Brain microvascular endothelial cell (primary cell): ENCODE results near the gene ATP5PO.
A peak's percentile ranks its signal among the peaks of the same experiment; 100 is the strongest.

Experiments used
- DNase-seq: peaks from one replicate; pipeline ENCODE4 v3.0.0-alpha.2; 2020
- H3K27ac ChIP-seq: fragments of 250-450 bp; sonication (Bioruptor Pico); 2 replicates; pipeline ENCODE4 v1.5.1; 2020; ENCODE audit warnings: mild to moderate bottlenecking, moderate library complexity
- H3K27me3 ChIP-seq: fragments of 250-450 bp; sonication (Bioruptor Pico); replicated peaks from 2 replicates; pipeline ENCODE4 v1.5.1; 2020; ENCODE audit warnings: mild to moderate bottlenecking
- H3K36me3 ChIP-seq: fragments of 250-450 bp; sonication (Bioruptor Pico); replicated peaks from 2 replicates; pipeline ENCODE4 v1.5.1; 2020; ENCODE audit warnings: mild to moderate bottlenecking
- H3K4me3 ChIP-seq: 2 replicates; pipeline ENCODE4 v1.5.1; 2011; ENCODE audit warnings: low read depth, mild to moderate bottlenecking, control low read depth, low read length, moderate library complexity
- CTCF ChIP-seq: IDR thresholded peaks from 2 replicates; pipeline ENCODE4 v1.5.1; 2011; ENCODE audit warnings: low read depth, mild to moderate bottlenecking, moderate library complexity, low read length, control low read depth, inconsistent platforms; ENCODE audit errors: missing control alignments
- in situ Hi-C: cut with HindIII; loops from 2 replicates; pipeline ENCODE4 v1.10.0; 2017; ENCODE audit warnings: low sequenced_read_pairs, low pct_ligation_motif_present

ATP5PO gene

GRCh38 chr21:33893917-33894316 is 21.7 kb downstream of the ATP5PO start:
- in situ Hi-C loops = no loop called here
- no peak for TF ChIP-seq CTCF

DNA sequence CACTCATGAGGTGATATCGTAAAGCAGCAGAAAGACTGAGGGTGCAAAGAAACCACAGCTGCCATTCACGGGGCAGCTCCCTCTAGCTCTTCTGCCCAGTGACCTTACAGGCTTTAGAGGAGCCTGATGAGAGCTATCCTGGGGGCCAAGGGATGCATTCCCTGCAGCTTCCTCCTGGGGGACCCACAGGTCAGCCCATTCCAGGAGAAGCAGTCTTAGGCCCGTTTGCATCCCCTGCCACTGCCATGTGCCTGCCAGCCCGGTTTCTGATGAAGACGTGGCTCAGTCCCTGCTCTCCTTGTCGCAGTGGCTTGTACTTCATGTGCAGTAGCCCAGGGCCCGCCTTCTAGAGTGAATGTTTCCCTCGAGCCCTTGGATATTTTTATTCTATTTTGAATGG is 22.8 kb downstream of the ATP5PO start:
- no peak for DNase-seq
- in situ Hi-C loops = no loop called here
- no peak overlapping the region for H3K4me3 ChIP-seq
- H3K27me3 ChIP-seq = no peaks in the 10 kb centered on the region
- peak; percentile 36 for TF ChIP-seq CTCF
- no peak overlapping the region for H3K27ac ChIP-seq
- H3K36me3 ChIP-seq = no peaks in the 10 kb centered on the region

More at GRCh38 chr21:33893917-33894316, 21.7 kb downstream of the ATP5PO start:
- no peak for DNase-seq
- Histone ChIP-seq H3K27me3 (no peaks in the 10 kb centered on the region), H3K27ac (no peak overlapping the region), H3K4me3 (no peak overlapping the region), H3K36me3 (no peaks in the 10 kb centered on the region)

- in situ Hi-C loops = no loop called here
- no peak overlapping the region for H3K27ac ChIP-seq
- DNase-seq = no peak
- no peak for TF ChIP-seq CTCF
- no peaks in the 10 kb centered on the region for H3K27me3 ChIP-seq
- H3K36me3 ChIP-seq = no peaks in the 10 kb centered on the region
- no peak overlapping the region for H3K4me3 ChIP-seq
These were observed 25.4 kb downstream of the ATP5PO start for GRCh38 chr21:33890187-33890586.

- in situ Hi-C loops = no loop called here
- no peak for DNase-seq
- Histone ChIP-seq H3K36me3 (no peaks in the 10 kb centered on the region), H3K4me3 (no peak overlapping the region), H3K27me3 (no peaks in the 10 kb centered on the region), H3K27ac (no peak overlapping the region)
- no peak for TF ChIP-seq CTCF
These were observed 29.3 kb downstream of the ATP5PO start for GRCh38 chr21:33886321-33886720.

GRCh38 chr21:33885172-33885514 is 30.5 kb downstream of the ATP5PO start:
- Histone ChIP-seq H3K36me3 (no peaks in the 10 kb centered on the region), H3K4me3 (no peak overlapping the region), H3K27ac (no peak overlapping the region), H3K27me3 (no peaks in the 10 kb centered on the region)
- no peak for TF ChIP-seq CTCF
- in situ Hi-C loops = no loop called here
- DNase-seq = no peak

DNA sequence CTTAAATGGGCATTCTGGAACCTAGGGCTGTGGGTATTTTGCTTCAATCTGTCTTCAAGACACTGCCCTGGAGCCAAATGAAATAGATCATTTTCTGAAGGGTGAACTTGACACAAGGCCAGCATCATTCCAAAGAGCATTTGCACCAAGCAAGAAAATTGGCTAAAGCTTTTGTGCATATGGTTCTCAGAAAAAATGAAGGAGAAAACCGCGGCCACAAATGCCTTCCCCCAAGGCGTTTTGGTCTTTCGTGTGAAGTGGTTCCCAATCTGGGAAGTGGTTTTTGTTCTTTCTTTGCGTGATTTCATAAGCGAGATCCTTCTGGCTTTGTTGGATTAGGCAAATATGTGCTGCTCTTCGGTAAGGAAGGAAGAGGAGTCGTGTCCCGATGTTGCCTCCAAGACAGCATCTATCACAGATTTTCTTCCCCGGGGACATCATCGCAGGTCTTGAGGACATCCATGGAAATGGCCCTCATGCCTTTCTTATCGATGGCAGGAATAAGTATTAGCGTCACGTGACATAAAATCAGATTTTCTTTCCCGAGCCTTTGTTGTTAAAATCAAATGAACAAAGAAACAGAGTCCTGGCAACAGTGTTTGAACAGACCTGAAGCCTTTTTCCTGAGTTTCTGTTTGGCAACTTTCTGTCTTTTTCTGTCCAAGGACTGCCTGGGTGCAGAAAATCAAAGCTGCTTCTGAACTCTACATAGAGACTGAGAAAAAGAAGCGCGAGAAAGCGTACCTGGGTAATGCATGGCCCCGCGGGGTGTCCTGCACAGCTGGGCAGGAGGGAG is 31.0 kb downstream of the ATP5PO start:
- no peak for DNase-seq
- Histone ChIP-seq H3K4me3 (no peak overlapping the region), H3K36me3 (no peaks in the 10 kb centered on the region), H3K27me3 (no peaks in the 10 kb centered on the region), H3K27ac (no peak overlapping the region)
- in situ Hi-C loops = no loop called here
- TF ChIP-seq CTCF = no peak
